WTC11 (cell line): ENCODE results near the gene HDGF. TPM values are rescaled to one million over a fixed set of nuclear protein-coding genes. Genes with fewer than 3 reads are reported as not detected.

Experiments
- ATAC-seq: fragments of 200-7000 bp; cut with Tn5 transposase; 2 replicates; pipeline ENCODE4 v1.10.0; 2021; ENCODE audit warnings: mild to moderate bottlenecking, moderate library complexity
- Bru-seq: library from RNA; stranded (reverse); fragments of 400-500 nt; gene quantifications from one replicate; lab custom pipeline; 2021; lab: Mats Ljungman, UMichigan
- CTCF ChIA-PET: fragments of 300-600 bp; sonication (Branson Sonifier 250); formaldehyde crosslinking; loops from one replicate; lab custom pipeline; 2021; ENCODE audit warnings: antibody characterized with exemption; lab: Charles Lee
- POLR2A ChIA-PET: fragments of 350-600 bp; sonication (Branson Sonifier 250); formaldehyde crosslinking; loops from one replicate; lab custom pipeline; 2021; ENCODE audit warnings: antibody characterized with exemption; lab: Charles Lee
- DNase-seq: peaks from one replicate; pipeline ENCODE4 v3.0.0; 2021; ENCODE audit warnings: low spot score
- H3K27ac Mint-ChIP-seq: 2 replicates; pipeline ENCODE4 v1.8.0; 2021; ENCODE audit warnings: mixed read lengths
- H3K27me3 Mint-ChIP-seq: 2 replicates; pipeline ENCODE4 v1.8.0; 2021; ENCODE audit warnings: low read depth, mild to moderate bottlenecking, moderate library complexity, mixed read lengths
- H3K36me3 Mint-ChIP-seq: 2 replicates; pipeline ENCODE4 v1.8.0; 2021; ENCODE audit warnings: mixed read lengths
- H3K4me1 Mint-ChIP-seq: 2 replicates; pipeline ENCODE4 v1.8.0; 2022; ENCODE audit warnings: mixed read lengths
- H3K4me3 Mint-ChIP-seq: 2 replicates; pipeline ENCODE4 v1.8.0; 2021; ENCODE audit warnings: mild to moderate bottlenecking, moderate library complexity, mixed read lengths
- H3K9me3 Mint-ChIP-seq: 2 replicates; pipeline ENCODE4 v1.8.0; 2021; ENCODE audit warnings: mixed read lengths
- ATF1 ChIP-seq: sonication (generic); formaldehyde crosslinking; IDR thresholded peaks from 2 replicates; pipeline ENCODE4 v1.8.1; 2023; ENCODE audit warnings: mild to moderate bottlenecking, moderate library complexity, missing genetic modification reagents
- ELF4 ChIP-seq: sonication (generic); formaldehyde crosslinking; IDR thresholded peaks from 2 replicates; pipeline ENCODE4 v1.8.1; 2022; ENCODE audit warnings: low read depth, mild to moderate bottlenecking, moderate library complexity, missing genetic modification reagents
- ESRRA ChIP-seq: sonication (generic); formaldehyde crosslinking; IDR thresholded peaks from 2 replicates; pipeline ENCODE4 v1.8.1; 2022; ENCODE audit warnings: mild to moderate bottlenecking, missing genetic modification reagents, borderline replicate concordance
- GTF2I ChIP-seq: fragments of 250-450 bp; sonication (Bioruptor Pico); conservative IDR thresholded peaks from 2 replicates; pipeline ENCODE4 v1.4.0; 2021; ENCODE audit warnings: mild to moderate bottlenecking
- NR2C2 ChIP-seq: sonication (generic); formaldehyde crosslinking; IDR thresholded peaks from 2 replicates; pipeline ENCODE4 v1.8.0; 2022; ENCODE audit warnings: mild to moderate bottlenecking, missing genetic modification reagents
- TEAD4 ChIP-seq: sonication (generic); formaldehyde crosslinking; IDR thresholded peaks from 2 replicates; pipeline ENCODE4 v1.8.0; 2022; ENCODE audit warnings: mild to moderate bottlenecking, missing genetic modification reagents
- long read RNA-seq, 3 experiments: library from RNA in 1 of 3; library from capped mRNA in 1 of 3; library from polyadenylated mRNA in 1 of 3; unstranded in 2 of 3; stranded (forward) in 1 of 3; transcript quantifications; one replicate each; pipeline ENCODE4 v2.0.0, GENCODE V29; 2021
- total RNA-seq: library from RNA; stranded (reverse); gene quantifications from 3 replicates; pipeline ENCODE4 v1.2.3, GENCODE V29; 2021
- TF ChIP-seq, protein P1 (sequence below): sonication (generic); formaldehyde crosslinking; IDR thresholded peaks from 2 replicates; pipeline ENCODE4 v1.8.1; 2023; ENCODE audit warnings: mild to moderate bottlenecking, missing genetic modification reagents, borderline replicate concordance
- TF ChIP-seq, protein P2 (sequence below): sonication (generic); formaldehyde crosslinking; IDR thresholded peaks from 2 replicates; pipeline ENCODE4 v1.8.1; 2022; ENCODE audit warnings: low read depth, mild to moderate bottlenecking, moderate library complexity, missing genetic modification reagents, borderline replicate concordance
- TF ChIP-seq, protein P3 (sequence below): fragments of 200-600 bp; IDR thresholded peaks from 2 replicates; pipeline ENCODE4 v1.8.0; 2022; ENCODE audit warnings: antibody characterized with exemption
- TF ChIP-seq, protein P4 (sequence below): sonication (generic); formaldehyde crosslinking; IDR thresholded peaks from 2 replicates; pipeline ENCODE4 v1.8.0; 2022; ENCODE audit warnings: mild to moderate bottlenecking, missing genetic modification reagents

HDGF gene
- total RNA-seq (301 to 339 TPM (median 318 TPM) in 3 replicates), Bru-seq, nascent RNA (percentile 93 among the genes with signal in this experiment)
- long read RNA-seq, experiment 1, transcript HDGF-201 (6 exons, 2,380 nt): major isoform, 930 of 1,076 reads
- long read RNA-seq, experiment 1, transcript HDGF-202 (6 exons, 960 nt): minor isoform, 16 of 1,076 reads
- long read RNA-seq, experiment 1, transcript HDGF-203 (6 exons, 2,171 nt): minor isoform, 10 of 1,076 reads
- long read RNA-seq, experiment 1, partial matches to known transcripts: 63 of 1,076 reads
- long read RNA-seq, experiment 1, other reads (novel, unspliced or antisense): 55 of 1,076 reads
- long read RNA-seq, experiment 2, transcript HDGF-201 (6 exons, 2,380 nt): major isoform, 167 of 468 reads
- long read RNA-seq, experiment 2, partial matches to known transcripts: 114 of 468 reads
- long read RNA-seq, experiment 2, other reads (novel, unspliced or antisense): 177 of 468 reads
- long read RNA-seq, experiment 3, transcript HDGF-202 (6 exons, 960 nt): major isoform, 9 of 26 reads
- long read RNA-seq, experiment 3, partial matches to known transcripts: 5 of 26 reads
- long read RNA-seq, experiment 3, other reads (novel, unspliced or antisense): 5 of 26 reads

DNA sequence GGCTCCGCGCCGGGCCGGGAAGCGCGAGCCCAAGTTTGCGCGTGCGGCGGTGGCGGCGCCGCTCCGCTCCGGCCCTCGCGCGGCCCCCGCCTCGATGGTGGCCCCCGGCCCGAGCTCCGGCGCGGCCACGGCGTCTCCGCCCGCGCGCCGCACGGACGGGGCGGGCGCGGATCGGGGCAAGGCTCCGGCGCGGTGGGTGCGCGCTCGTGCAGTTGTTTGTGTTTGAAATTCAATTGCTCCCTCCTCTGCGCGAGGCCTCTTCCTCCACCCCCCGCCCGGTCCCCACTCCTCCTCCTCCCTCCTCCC lies at the start of gene HDGF:
TSS of gene HDGF (minus strand) at position 225 of the 306 bp plus-strand sequence. CDS start 246 bp downstream, outside the sequence.
- H3K27ac Mint-ChIP-seq: peak within 1 kb of the TSS; percentile 97
- peaks cover 45% of the 10 kb centered on the region for H3K4me1 Mint-ChIP-seq
- H3K27me3 Mint-ChIP-seq: no peaks in the 10 kb centered on the region; the same call in 1 of the 2 replicates
- ChIA-PET POLR2A (interaction anchor here (0.7 to 2.3 kb wide), 13 partner anchors 9 to 141 kb away, joined by 3 to 36 read pairs (median 7); partner anchors contain the start of genes CRABP2, ISG20L2, METTL25B and MRPL24), CTCF (interaction anchor here (0.5 to 4.6 kb wide), 19 partner anchors 9 to 173 kb away, joined by 3 to 43 read pairs (median 4); partner anchors contain the start of genes CRABP2, ISG20L2, METTL25B and MRPL24)
- H3K4me3 Mint-ChIP-seq: peak within 1 kb of the TSS; percentile 96
- no peaks in the 10 kb centered on the region for H3K36me3 Mint-ChIP-seq
- TF ChIP-seq ESRRA (CRISPR knock-in tag): 0 out of 2 replicates have a peak, but pooled peaks have one; percentile 6
- TF ChIP-seq, protein P1, sequence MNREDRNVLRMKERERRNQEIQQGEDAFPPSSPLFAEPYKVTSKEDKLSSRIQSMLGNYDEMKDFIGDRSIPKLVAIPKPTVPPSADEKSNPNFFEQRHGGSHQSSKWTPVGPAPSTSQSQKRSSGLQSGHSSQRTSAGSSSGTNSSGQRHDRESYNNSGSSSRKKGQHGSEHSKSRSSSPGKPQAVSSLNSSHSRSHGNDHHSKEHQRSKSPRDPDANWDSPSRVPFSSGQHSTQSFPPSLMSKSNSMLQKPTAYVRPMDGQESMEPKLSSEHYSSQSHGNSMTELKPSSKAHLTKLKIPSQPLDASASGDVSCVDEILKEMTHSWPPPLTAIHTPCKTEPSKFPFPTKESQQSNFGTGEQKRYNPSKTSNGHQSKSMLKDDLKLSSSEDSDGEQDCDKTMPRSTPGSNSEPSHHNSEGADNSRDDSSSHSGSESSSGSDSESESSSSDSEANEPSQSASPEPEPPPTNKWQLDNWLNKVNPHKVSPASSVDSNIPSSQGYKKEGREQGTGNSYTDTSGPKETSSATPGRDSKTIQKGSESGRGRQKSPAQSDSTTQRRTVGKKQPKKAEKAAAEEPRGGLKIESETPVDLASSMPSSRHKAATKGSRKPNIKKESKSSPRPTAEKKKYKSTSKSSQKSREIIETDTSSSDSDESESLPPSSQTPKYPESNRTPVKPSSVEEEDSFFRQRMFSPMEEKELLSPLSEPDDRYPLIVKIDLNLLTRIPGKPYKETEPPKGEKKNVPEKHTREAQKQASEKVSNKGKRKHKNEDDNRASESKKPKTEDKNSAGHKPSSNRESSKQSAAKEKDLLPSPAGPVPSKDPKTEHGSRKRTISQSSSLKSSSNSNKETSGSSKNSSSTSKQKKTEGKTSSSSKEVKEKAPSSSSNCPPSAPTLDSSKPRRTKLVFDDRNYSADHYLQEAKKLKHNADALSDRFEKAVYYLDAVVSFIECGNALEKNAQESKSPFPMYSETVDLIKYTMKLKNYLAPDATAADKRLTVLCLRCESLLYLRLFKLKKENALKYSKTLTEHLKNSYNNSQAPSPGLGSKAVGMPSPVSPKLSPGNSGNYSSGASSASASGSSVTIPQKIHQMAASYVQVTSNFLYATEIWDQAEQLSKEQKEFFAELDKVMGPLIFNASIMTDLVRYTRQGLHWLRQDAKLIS: no peak
- DNase-seq (no peak), ATAC-seq (no peak)
- no peaks in the 10 kb centered on the region for H3K9me3 Mint-ChIP-seq

DNA sequence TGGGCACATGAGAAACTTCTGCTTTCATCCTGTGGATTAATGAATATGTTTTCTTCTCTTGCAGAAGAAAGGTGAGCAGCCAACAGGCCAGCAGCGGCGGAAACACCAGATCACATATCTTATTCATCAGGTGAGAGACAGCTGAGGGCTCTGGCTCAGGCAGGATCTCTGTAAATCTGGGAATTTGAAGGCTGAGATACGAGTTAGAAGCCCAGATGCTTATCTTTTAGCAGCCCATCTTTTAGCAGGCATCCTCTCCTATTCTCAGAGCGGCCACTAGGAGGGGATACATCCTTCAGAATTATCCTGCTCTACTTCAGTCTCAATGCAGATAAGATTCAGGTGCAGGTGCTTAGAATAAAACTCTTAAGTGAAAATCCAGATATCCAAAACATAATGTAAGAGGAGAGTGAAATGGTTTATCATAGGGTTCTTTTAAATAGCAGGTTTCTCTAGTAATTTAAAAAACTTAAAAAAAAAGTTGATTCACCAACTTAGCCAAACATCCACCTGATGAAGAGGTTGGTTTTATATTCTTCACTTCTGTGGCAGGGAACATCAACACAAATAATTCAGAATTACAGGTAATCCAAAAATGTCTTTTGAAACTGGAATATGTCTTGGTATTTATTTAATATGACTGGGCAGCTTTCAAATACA lies 45.9 kb upstream of the HDGF start:
- H3K4me1 Mint-ChIP-seq: no peaks in the 10 kb centered on the region
- H3K9me3 Mint-ChIP-seq: no peaks in the 10 kb centered on the region
- CTCF ChIA-PET: interaction anchor here (0.8 to 7.0 kb wide), 8 partner anchors 11 to 108 kb away, joined by 3 to 53 read pairs (median 4); partner anchors contain the start of genes INSRR, ISG20L2, METTL25B and NTRK1
- POLR2A ChIA-PET: no interaction called here
- H3K36me3 Mint-ChIP-seq: peaks cover 65% of the 10 kb centered on the region
- H3K27ac Mint-ChIP-seq: no peak overlapping the region
- TF ChIP-seq TEAD4 (CRISPR knock-in tag) (no peak), ELF4 (no peak)
- TF ChIP-seq, protein P2, sequence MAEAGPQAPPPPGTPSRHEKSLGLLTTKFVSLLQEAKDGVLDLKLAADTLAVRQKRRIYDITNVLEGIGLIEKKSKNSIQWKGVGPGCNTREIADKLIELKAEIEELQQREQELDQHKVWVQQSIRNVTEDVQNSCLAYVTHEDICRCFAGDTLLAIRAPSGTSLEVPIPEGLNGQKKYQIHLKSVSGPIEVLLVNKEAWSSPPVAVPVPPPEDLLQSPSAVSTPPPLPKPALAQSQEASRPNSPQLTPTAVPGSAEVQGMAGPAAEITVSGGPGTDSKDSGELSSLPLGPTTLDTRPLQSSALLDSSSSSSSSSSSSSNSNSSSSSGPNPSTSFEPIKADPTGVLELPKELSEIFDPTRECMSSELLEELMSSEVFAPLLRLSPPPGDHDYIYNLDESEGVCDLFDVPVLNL (CRISPR knock-in tag): no peak
- TF ChIP-seq, protein P3, sequence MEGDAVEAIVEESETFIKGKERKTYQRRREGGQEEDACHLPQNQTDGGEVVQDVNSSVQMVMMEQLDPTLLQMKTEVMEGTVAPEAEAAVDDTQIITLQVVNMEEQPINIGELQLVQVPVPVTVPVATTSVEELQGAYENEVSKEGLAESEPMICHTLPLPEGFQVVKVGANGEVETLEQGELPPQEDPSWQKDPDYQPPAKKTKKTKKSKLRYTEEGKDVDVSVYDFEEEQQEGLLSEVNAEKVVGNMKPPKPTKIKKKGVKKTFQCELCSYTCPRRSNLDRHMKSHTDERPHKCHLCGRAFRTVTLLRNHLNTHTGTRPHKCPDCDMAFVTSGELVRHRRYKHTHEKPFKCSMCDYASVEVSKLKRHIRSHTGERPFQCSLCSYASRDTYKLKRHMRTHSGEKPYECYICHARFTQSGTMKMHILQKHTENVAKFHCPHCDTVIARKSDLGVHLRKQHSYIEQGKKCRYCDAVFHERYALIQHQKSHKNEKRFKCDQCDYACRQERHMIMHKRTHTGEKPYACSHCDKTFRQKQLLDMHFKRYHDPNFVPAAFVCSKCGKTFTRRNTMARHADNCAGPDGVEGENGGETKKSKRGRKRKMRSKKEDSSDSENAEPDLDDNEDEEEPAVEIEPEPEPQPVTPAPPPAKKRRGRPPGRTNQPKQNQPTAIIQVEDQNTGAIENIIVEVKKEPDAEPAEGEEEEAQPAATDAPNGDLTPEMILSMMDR: peak; percentile 69
- TF ChIP-seq, protein P4, sequence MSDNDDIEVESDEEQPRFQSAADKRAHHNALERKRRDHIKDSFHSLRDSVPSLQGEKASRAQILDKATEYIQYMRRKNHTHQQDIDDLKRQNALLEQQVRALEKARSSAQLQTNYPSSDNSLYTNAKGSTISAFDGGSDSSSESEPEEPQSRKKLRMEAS: no peak
- ATAC-seq (peak; percentile 88), DNase-seq (peak; percentile 70)
- H3K27me3 Mint-ChIP-seq: no peaks in the 10 kb centered on the region
- H3K4me3 Mint-ChIP-seq: no peak overlapping the region

DNA sequence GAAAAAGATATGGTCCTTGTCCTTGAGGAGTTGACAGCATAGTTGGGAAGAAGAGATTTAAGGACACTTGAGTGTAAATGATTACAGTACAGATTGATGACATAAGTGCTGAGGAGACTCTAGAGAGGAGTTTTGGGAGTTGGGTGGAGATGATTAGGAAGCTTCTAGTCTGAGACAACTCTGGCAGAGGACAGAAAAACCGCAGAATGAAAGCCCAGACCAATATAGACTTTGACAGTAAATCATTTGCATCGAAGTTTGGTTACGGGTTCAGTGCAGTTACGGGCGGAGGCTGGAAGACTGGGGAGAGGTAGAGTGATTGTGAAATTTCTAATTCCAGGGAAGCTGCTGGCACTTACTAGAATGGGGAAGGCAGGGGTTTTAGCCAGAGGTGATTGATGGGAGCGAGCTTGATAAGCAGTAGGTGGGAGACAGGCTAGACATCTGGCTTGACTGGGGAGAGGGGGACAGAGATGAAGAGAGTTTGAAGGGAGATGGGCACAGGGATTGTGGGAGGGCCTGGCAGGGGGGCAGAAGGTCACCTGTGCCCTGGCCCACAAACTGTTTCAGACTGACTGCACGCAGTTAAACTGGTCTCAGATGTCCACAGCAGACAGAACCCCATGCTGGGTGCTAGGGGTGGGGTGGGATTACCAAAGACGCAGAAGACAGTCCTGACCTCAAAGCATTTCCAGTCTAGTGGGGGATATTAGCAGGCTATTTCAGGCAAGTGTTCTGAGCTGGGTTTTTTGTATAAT lies 45.0 kb upstream of the HDGF start:
- no peaks in the 10 kb centered on the region for H3K4me1 Mint-ChIP-seq
- ChIA-PET POLR2A (no interaction called here), CTCF (interaction anchor here (0.8 to 7.0 kb wide), 8 partner anchors 12 to 107 kb away, joined by 3 to 53 read pairs (median 4); partner anchors contain the start of genes INSRR, ISG20L2, METTL25B and NTRK1)
- no peak overlapping the region for H3K4me3 Mint-ChIP-seq
- ATAC-seq (no peak), DNase-seq (no peak)
- no peak overlapping the region for H3K27ac Mint-ChIP-seq
- TF ChIP-seq GTF2I: no peak
- TF ChIP-seq NR2C2 (CRISPR knock-in tag): no peak
- no peak for TF ChIP-seq ATF1
- H3K36me3 Mint-ChIP-seq: peaks cover 71% of the 10 kb centered on the region
- H3K9me3 Mint-ChIP-seq: no peaks in the 10 kb centered on the region
- H3K27me3 Mint-ChIP-seq: no peaks in the 10 kb centered on the region
